Measurements from ENCODE around the gene CCDC57. TPM values are rescaled to one million over a fixed set of nuclear protein-coding genes. Genes with fewer than 3 reads are reported as not detected.

Gene CCDC57
- total RNA-seq, 1 donor from 2014 or later = 15.0 TPM

- no peaks in the 10 kb centered on the region for H3K36me3 ChIP-seq
- no peaks in the 10 kb centered on the region for H3K9me3 ChIP-seq (ENCODE audit: low read depth)
- no peaks in the 10 kb centered on the region for H3K9me3 Mint-ChIP-seq
- no peak overlapping the region for H3K4me3 ChIP-seq
- H3K9ac ChIP-seq = no peak overlapping the region
- H3K4me2 ChIP-seq = no peak overlapping the region
- no peaks in the 10 kb centered on the region for H3K4me1 ChIP-seq
- H3K4me1 Mint-ChIP-seq = no peaks in the 10 kb centered on the region
- H3F3A ChIP-seq (ENCODE audit: low read depth) = peaks cover 2% of the 10 kb centered on the region
- H4K20me1 ChIP-seq (ENCODE audit: low read depth) = peaks cover 91% of the 10 kb centered on the region
- no peak overlapping the region for H2AFZ ChIP-seq (replicated peaks)
- DNase-seq (ENCODE audit: low spot score) = no peak
- TF ChIP-seq EZH2phosphoT487 (IDR thresholded peaks at IDR 0.05) (no peak), CTCF (IDR thresholded peaks at IDR 0.05) (no peak)
- H3K27me3 Mint-ChIP-seq (ENCODE audit: insufficient read depth, low read depth) = no peaks in the 10 kb centered on the region
- H3K27ac ChIP-seq = no peak overlapping the region
- no peak overlapping the region for H3K4me3 Mint-ChIP-seq
- H3K27ac Mint-ChIP-seq = no peak overlapping the region
- peaks cover 4% of the 10 kb centered on the region for H3K79me2 ChIP-seq (ENCODE audit: low read depth)
- H3K27me3 ChIP-seq = no peaks in the 10 kb centered on the region
- H3K36me3 Mint-ChIP-seq = no peaks in the 10 kb centered on the region
Measured at GRCh38 chr17:82085931-82086764, 126.5 kb downstream of the CCDC57 start.

- TF ChIP-seq EZH2 (IDR thresholded peaks at IDR 0.05) (no peak), EZH2phosphoT487 (IDR thresholded peaks at IDR 0.05) (no peak), CTCF (IDR thresholded peaks at IDR 0.05) (no peak)
- Mint-ChIP-seq H3K4me1 (no peaks in the 10 kb centered on the region), H3K4me3 (no peak overlapping the region), H3K27me3 (ENCODE audit: insufficient read depth, low read depth) (no peaks in the 10 kb centered on the region), H3K36me3 (no peaks in the 10 kb centered on the region), H3K27ac (no peak overlapping the region), H3K9me3 (no peaks in the 10 kb centered on the region)
- Histone ChIP-seq H3K4me1 (no peaks in the 10 kb centered on the region), H3K27me3 (no peaks in the 10 kb centered on the region), H3K9ac (no peak overlapping the region), H2AFZ (replicated peaks) (no peak overlapping the region), H3K27ac (no peak overlapping the region), H3K79me2 (ENCODE audit: low read depth) (no peaks in the 10 kb centered on the region), H3K4me3 (no peak overlapping the region), H4K20me1 (ENCODE audit: low read depth) (peaks cover 91% of the 10 kb centered on the region), H3K4me2 (no peak overlapping the region), H3F3A (ENCODE audit: low read depth) (peaks cover 2% of the 10 kb centered on the region), H3K36me3 (no peaks in the 10 kb centered on the region), H3K9me3 (ENCODE audit: low read depth) (no peaks in the 10 kb centered on the region)
- DNase-seq (ENCODE audit: low spot score) = no peak
Measured at GRCh38 chr17:82085031-82085861, 127.4 kb downstream of the CCDC57 start.

DNA sequence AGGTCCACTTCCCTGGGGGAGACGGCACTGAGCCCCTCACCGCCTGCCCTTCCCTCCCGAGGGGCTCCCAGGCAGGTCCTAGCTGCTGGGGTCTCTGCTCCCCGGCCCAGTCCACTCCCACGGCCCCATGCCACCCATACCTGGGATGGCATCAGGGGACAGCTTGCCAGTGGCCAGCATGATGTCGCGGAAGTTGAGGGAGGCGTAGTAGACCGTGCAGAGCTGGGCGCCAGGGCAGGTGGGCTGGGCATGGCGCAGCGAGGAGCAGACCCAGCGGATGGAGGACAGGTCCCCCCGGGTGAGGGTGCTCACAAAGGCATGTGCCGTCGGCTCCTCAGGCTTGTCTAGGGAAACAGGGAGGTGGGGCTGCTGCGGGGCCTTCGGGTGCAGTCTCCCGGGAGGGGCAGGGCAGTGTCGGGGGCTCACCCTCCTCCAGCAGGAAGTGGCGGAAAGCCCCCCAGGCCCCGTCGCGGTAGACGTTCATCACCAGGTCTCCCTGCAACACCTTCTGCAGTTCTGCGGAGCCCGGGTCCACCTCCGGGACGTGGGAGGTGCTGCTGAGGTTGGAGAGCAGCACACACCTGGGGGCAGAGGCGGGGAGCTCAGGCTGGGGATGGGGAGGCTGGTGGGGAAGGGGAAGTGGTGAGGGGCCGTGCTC, 128.1 kb downstream of the CCDC57 start:
- H3K9me3 Mint-ChIP-seq = no peaks in the 10 kb centered on the region

More for the DNA sequence above, 128.1 kb downstream of the CCDC57 start:
- Mint-ChIP-seq H3K27me3 (ENCODE audit: insufficient read depth, low read depth) (no peaks in the 10 kb centered on the region), H3K36me3 (peaks cover 2% of the 10 kb centered on the region), H3K27ac (no peak overlapping the region), H3K4me3 (no peak overlapping the region), H3K4me1 (no peaks in the 10 kb centered on the region)
- H3K4me3 ChIP-seq = no peak overlapping the region
- H3K27me3 ChIP-seq = no peaks in the 10 kb centered on the region
- no peaks in the 10 kb centered on the region for H3K79me2 ChIP-seq (ENCODE audit: low read depth)
- H3K36me3 ChIP-seq = no peaks in the 10 kb centered on the region
- no peaks in the 10 kb centered on the region for H3K4me1 ChIP-seq
- peaks cover 91% of the 10 kb centered on the region for H4K20me1 ChIP-seq (ENCODE audit: low read depth)
- DNase-seq (ENCODE audit: low spot score) = no peak
- peaks cover 9% of the 10 kb centered on the region for H3F3A ChIP-seq (ENCODE audit: low read depth)
- no peak overlapping the region for H2AFZ ChIP-seq (replicated peaks)
- no peaks in the 10 kb centered on the region for H3K9me3 ChIP-seq (ENCODE audit: low read depth)
- H3K27ac ChIP-seq = no peak overlapping the region
- H3K9ac ChIP-seq = no peak overlapping the region
- H3K4me2 ChIP-seq = no peak overlapping the region
- no peak for TF ChIP-seq EZH2 (IDR thresholded peaks at IDR 0.05)
- no peak for TF ChIP-seq EZH2phosphoT487 (IDR thresholded peaks at IDR 0.05)
- TF ChIP-seq CTCF (IDR thresholded peaks at IDR 0.05) = no peak
